Mammary epithelial cell (primary cell): ENCODE data around the gene UBXN1.

Experiments used
- EZH2 ChIP-seq: IDR thresholded peaks from 2 replicates; pipeline ENCODE4 v1.6.1; 2012; ENCODE audit warnings: low read length, inconsistent platforms, borderline replicate concordance
- TF ChIP-seq, protein P1 (sequence below), 2 donors: IDR thresholded peaks in 1 of 2; conservative IDR thresholded peaks in 1 of 2; 2 replicates each; pipeline ENCODE4 v1.5.1; 2011 to 2012; ENCODE audit warnings: inconsistent platforms in 2 of 2, low read length in 2 of 2, mild to moderate bottlenecking in 2 of 2, control low read depth in 1 of 2, low read depth in 1 of 2; ENCODE audit not compliant: insufficient read depth in 1 of 2; ENCODE audit errors: extremely low read depth in 1 of 2

DNA sequence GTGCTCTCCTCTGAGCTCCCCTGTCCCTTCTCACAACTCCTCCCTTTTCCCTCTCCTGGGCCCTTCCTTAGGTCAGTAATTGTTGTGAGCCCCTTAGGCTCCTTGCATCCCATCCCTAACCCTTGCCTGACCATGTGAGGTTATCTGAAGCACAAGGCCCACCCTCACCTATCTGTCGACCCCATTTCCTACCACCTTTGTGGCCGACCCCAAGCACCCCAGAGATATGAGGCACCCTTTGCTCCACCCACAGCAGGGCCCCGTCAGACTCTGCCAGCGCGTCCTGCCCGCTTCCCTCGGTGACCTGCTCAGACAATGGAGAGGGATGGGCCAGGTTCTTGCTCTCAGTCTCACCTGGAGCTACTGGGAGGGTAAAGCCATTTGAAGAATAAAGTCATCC lies 29.9 kb upstream of the UBXN1 start:
- no peak for TF ChIP-seq EZH2
- TF ChIP-seq, protein P1, sequence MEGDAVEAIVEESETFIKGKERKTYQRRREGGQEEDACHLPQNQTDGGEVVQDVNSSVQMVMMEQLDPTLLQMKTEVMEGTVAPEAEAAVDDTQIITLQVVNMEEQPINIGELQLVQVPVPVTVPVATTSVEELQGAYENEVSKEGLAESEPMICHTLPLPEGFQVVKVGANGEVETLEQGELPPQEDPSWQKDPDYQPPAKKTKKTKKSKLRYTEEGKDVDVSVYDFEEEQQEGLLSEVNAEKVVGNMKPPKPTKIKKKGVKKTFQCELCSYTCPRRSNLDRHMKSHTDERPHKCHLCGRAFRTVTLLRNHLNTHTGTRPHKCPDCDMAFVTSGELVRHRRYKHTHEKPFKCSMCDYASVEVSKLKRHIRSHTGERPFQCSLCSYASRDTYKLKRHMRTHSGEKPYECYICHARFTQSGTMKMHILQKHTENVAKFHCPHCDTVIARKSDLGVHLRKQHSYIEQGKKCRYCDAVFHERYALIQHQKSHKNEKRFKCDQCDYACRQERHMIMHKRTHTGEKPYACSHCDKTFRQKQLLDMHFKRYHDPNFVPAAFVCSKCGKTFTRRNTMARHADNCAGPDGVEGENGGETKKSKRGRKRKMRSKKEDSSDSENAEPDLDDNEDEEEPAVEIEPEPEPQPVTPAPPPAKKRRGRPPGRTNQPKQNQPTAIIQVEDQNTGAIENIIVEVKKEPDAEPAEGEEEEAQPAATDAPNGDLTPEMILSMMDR (conservative IDR thresholded peaks at IDR 0.05 in 1 of 2, IDR thresholded peaks at IDR 0.05 in 1 of 2; ENCODE audit: extremely low read depth in 1 of 2, insufficient read depth in 1 of 2, low read depth in 1 of 2, low read length in 2 of 2): no peak
